H9 (cell line): Measurements from ENCODE around the gene COL5A3. TPM values are rescaled to one million over a fixed set of nuclear protein-coding genes. Genes with fewer than 3 reads are reported as not detected.

Experiments
- DNase-seq: peaks from one replicate; pipeline ENCODE4 v3.0.0-alpha.2; 2017
- H2AFZ ChIP-seq: one replicate; pipeline ENCODE4 v1.6.1; 2013; ENCODE audit warnings: mild to moderate bottlenecking, low read length, control low read depth, moderate library complexity
- H2AK5ac ChIP-seq: 2 replicates; pipeline ENCODE4 v1.6.1; 2013; ENCODE audit warnings: low read length, control low read depth, mixed read lengths; ENCODE audit not compliant: insufficient read length
- H2BK120ac ChIP-seq: one replicate; pipeline ENCODE4 v1.6.1; 2013; ENCODE audit warnings: low read depth, mild to moderate bottlenecking, low read length, control low read depth, inconsistent platforms; ENCODE audit not compliant: poor library complexity, severe bottlenecking
- H2BK12ac ChIP-seq: 2 replicates; pipeline ENCODE4 v1.6.1; 2013; ENCODE audit warnings: low read length, control low read depth, mixed read lengths, low read depth; ENCODE audit not compliant: insufficient read length
- H2BK15ac ChIP-seq: 2 replicates; pipeline ENCODE4 v1.6.1; 2013; ENCODE audit warnings: low read depth, low read length, control low read depth
- H2BK20ac ChIP-seq: one replicate; pipeline ENCODE4 v1.6.1; 2013; ENCODE audit warnings: low read depth, mild to moderate bottlenecking, low read length, control low read depth, inconsistent platforms; ENCODE audit not compliant: poor library complexity, severe bottlenecking
- H2BK5ac ChIP-seq: 2 replicates; pipeline ENCODE4 v1.6.1; 2013; ENCODE audit warnings: low read length, control low read depth, mixed read lengths; ENCODE audit not compliant: insufficient read length
- H3K14ac ChIP-seq: 2 replicates; pipeline ENCODE4 v1.6.1; 2013; ENCODE audit warnings: low read length, control low read depth; ENCODE audit not compliant: insufficient read depth
- H3K18ac ChIP-seq: 2 replicates; pipeline ENCODE4 v1.6.1; 2013; ENCODE audit warnings: low read depth, mild to moderate bottlenecking, mixed read lengths, low read length, control low read depth; ENCODE audit not compliant: insufficient read length
- H3K23ac ChIP-seq: 2 replicates; pipeline ENCODE4 v1.6.1; 2013; ENCODE audit warnings: low read length, control low read depth, mixed read lengths, low read depth; ENCODE audit not compliant: insufficient read length
- H3K23me2 ChIP-seq: 2 replicates; pipeline ENCODE4 v1.6.1; 2013; ENCODE audit warnings: low read depth, mild to moderate bottlenecking, mixed read lengths, low read length, control low read depth; ENCODE audit not compliant: insufficient read length, poor library complexity, severe bottlenecking
- H3K27ac ChIP-seq: 2 replicates; pipeline ENCODE4 v1.5.1; 2013; ENCODE audit warnings: low read length, control low read depth, mixed read lengths, low read depth; ENCODE audit not compliant: insufficient read length
- H3K27me3 ChIP-seq: 2 replicates; pipeline ENCODE4 v1.6.1; 2013; ENCODE audit warnings: low read length, control low read depth, inconsistent platforms; ENCODE audit not compliant: insufficient read depth
- H3K4ac ChIP-seq: 2 replicates; pipeline ENCODE4 v1.6.1; 2013; ENCODE audit warnings: low read depth, mild to moderate bottlenecking, control low read depth, inconsistent platforms, low read length, moderate library complexity
- H3K4me1 ChIP-seq: 2 replicates; pipeline ENCODE4 v1.6.1; 2013; ENCODE audit warnings: low read length, control low read depth, inconsistent platforms; ENCODE audit not compliant: insufficient read depth
- H3K4me2 ChIP-seq: 2 replicates; pipeline ENCODE4 v1.6.1; 2013; ENCODE audit warnings: low read length, control low read depth, mixed read lengths; ENCODE audit not compliant: insufficient read length, insufficient read depth
- H3K56ac ChIP-seq: 2 replicates; pipeline ENCODE4 v1.6.1; 2013; ENCODE audit warnings: low read depth, mild to moderate bottlenecking, mixed read lengths, low read length, control low read depth; ENCODE audit not compliant: insufficient read length
- H3K79me1 ChIP-seq: 2 replicates; pipeline ENCODE4 v1.6.1; 2013; ENCODE audit warnings: low read depth, mild to moderate bottlenecking, moderate library complexity, low read length, control low read depth, inconsistent platforms; ENCODE audit not compliant: insufficient read depth, poor library complexity, severe bottlenecking
- H3K79me2 ChIP-seq: 2 replicates; pipeline ENCODE4 v1.6.1; 2013; ENCODE audit warnings: low read length, control low read depth, inconsistent platforms; ENCODE audit not compliant: insufficient read depth
- H3K9ac ChIP-seq: 2 replicates; pipeline ENCODE4 v1.6.1; 2013; ENCODE audit warnings: low read length, control low read depth, mixed read lengths; ENCODE audit not compliant: insufficient read length; ENCODE audit errors: extremely low read depth
- H3K9me3 ChIP-seq: one replicate; pipeline ENCODE4 v1.6.1; 2013; ENCODE audit warnings: low read depth, low read length, inconsistent platforms; ENCODE audit not compliant: control insufficient read depth
- H3T11ph ChIP-seq: one replicate; pipeline ENCODE4 v1.6.1; 2013; ENCODE audit warnings: mild to moderate bottlenecking, low read length, control low read depth, inconsistent platforms
- H4K20me1 ChIP-seq: one replicate; pipeline ENCODE4 v1.6.1; 2013; ENCODE audit not compliant: control insufficient read depth, insufficient read length, insufficient read depth
- H4K5ac ChIP-seq: 2 replicates; pipeline ENCODE4 v1.6.1; 2013; ENCODE audit warnings: low read depth, mild to moderate bottlenecking, mixed read lengths, low read length, control low read depth; ENCODE audit not compliant: insufficient read length
- H4K8ac ChIP-seq: replicated peaks from 2 replicates; pipeline ENCODE4 v1.6.1; 2013; ENCODE audit warnings: low read length, control low read depth, mixed read lengths, low read depth; ENCODE audit not compliant: insufficient read length
- H4K91ac ChIP-seq: 2 replicates; pipeline ENCODE4 v1.6.1; 2013; ENCODE audit warnings: low read depth, mild to moderate bottlenecking, moderate library complexity, mixed read lengths, low read length, control low read depth; ENCODE audit not compliant: insufficient read length
- H3K27ac Mint-ChIP-seq, 3 experiments: 2 replicates in 2 of 3; 3 replicates in 1 of 3; pipeline ENCODE4 v1.8.0; 2020 to 2021; ENCODE audit warnings: mixed read lengths in 3 of 3, mild to moderate bottlenecking in 1 of 3, moderate library complexity in 1 of 3
- H3K27me3 Mint-ChIP-seq: 2 replicates; pipeline ENCODE4 v1.8.0; 2021; ENCODE audit warnings: low read depth, mild to moderate bottlenecking, moderate library complexity, mixed read lengths
- H3K36me3 Mint-ChIP-seq, 3 experiments: 2 replicates in 2 of 3; 3 replicates in 1 of 3; pipeline ENCODE4 v1.8.0; 2020 to 2021; ENCODE audit warnings: low read depth in 3 of 3, mixed read lengths in 3 of 3; ENCODE audit not compliant: insufficient read depth in 1 of 3
- H3K4me1 Mint-ChIP-seq, 2 experiments: 2 replicates each; pipeline ENCODE4 v1.8.0; 2020; ENCODE audit warnings: mixed read lengths in 2 of 2
- H3K4me3 Mint-ChIP-seq, 2 experiments: 2 replicates in 1 of 2; 3 replicates in 1 of 2; pipeline ENCODE4 v1.8.0; 2020 to 2021; ENCODE audit warnings: mild to moderate bottlenecking in 2 of 2, mixed read lengths in 2 of 2, moderate library complexity in 1 of 2
- H3K9me3 Mint-ChIP-seq, 2 experiments: 2 replicates in 1 of 2; 3 replicates in 1 of 2; pipeline ENCODE4 v1.8.0; 2020; ENCODE audit warnings: mild to moderate bottlenecking in 2 of 2, mixed read lengths in 2 of 2, moderate library complexity in 1 of 2
- CTCF ChIP-seq: fragments of 200-600 bp; sonication (generic); conservative IDR thresholded peaks from 3 replicates; pipeline ENCODE4 v1.8.0; 2021; ENCODE audit warnings: antibody characterized with exemption, mild to moderate bottlenecking
- WGBS: extraction: QIAGEN DNeasy Blood & Tissue Kit; methylation state at CpG from one replicate; pipeline ENCODE4 v1.1.7; 2013; ENCODE audit warnings: missing lambda C conversion rate, low lambda C conversion rate, mixed read lengths; ENCODE audit not compliant: insufficient read length; ENCODE audit errors: extremely low coverage; 5-methylcytosine and 5-hydroxymethylcytosine counted together
- total RNA-seq: library from RNA; stranded (reverse); gene quantifications from 2 replicates; pipeline ENCODE4 v1.2.1, GENCODE V29; 2021

COL5A3 gene
- total RNA-seq, 1 experiment from 2014 or later = 0.72 TPM

GRCh38 chr19:10013834-10014618 is 3.7 kb upstream of the COL5A3 start:
- Histone ChIP-seq H4K5ac (no peak overlapping the region), H3K18ac (no peak overlapping the region), H4K8ac (no peak overlapping the region), H3T11ph (no peak overlapping the region), H3K4me2 (no peak overlapping the region), H4K91ac (no peak overlapping the region), H3K79me1 (no peaks in the 10 kb centered on the region), H4K20me1 (no peaks in the 10 kb centered on the region), H2BK120ac (no peak overlapping the region), H3K4me1 (peaks cover 5% of the 10 kb centered on the region; the same call in 1 of the 2 replicates), H2BK20ac (no peak overlapping the region), H3K23ac (no peak overlapping the region), H3K56ac (no peak overlapping the region), H3K14ac (no peak overlapping the region; the same call in 1 of the 2 replicates), H2BK5ac (no peak overlapping the region), H3K27ac (no peak overlapping the region), H2AFZ (no peak overlapping the region), H3K4ac (no peak overlapping the region), H3K9me3 (no peaks in the 10 kb centered on the region), H2BK12ac (no peak overlapping the region), H3K9ac (no peak overlapping the region), H3K27me3 (peaks cover 4% of the 10 kb centered on the region), H3K79me2 (no peaks in the 10 kb centered on the region), H3K23me2 (no peaks in the 10 kb centered on the region), H2BK15ac (no peak overlapping the region), H2AK5ac (no peak overlapping the region)
- peak overlapping the region in 1 of 3 experiments; percentile 38; a peak in 2 of 7 replicates for H3K27ac Mint-ChIP-seq
- DNase-seq = no peak
- no peaks in the 10 kb centered on the region; a peak in 1 of 7 replicates for H3K36me3 Mint-ChIP-seq
- H3K4me1 Mint-ChIP-seq = peaks cover 5 to 13% of the 10 kb centered on the region in 2 experiments
- WGBS = no CpG with 5 or more reads among the region's 6 CpGs
- TF ChIP-seq CTCF = no peak
- H3K4me3 Mint-ChIP-seq = no peak overlapping the region
- peaks cover 57% of the 10 kb centered on the region for H3K27me3 Mint-ChIP-seq
- peaks cover 0 to 2% of the 10 kb centered on the region in 2 experiments; a peak in 1 of 5 replicates for H3K9me3 Mint-ChIP-seq
